Common myeloid progenitor, CD34-positive (primary cell): ENCODE results near the gene GPR171.

Source experiments
- CTCF ChIA-PET: fragments of 350-600 bp; sonication (Branson Sonifier 250); formaldehyde crosslinking; loops from one replicate; lab custom pipeline; 2021; ENCODE audit warnings: antibody characterized with exemption; lab: Charles Lee
- POLR2A ChIA-PET: fragments of 350-600 bp; sonication (Branson Sonifier 250); formaldehyde crosslinking; loops from one replicate; lab custom pipeline; 2021; ENCODE audit warnings: antibody characterized with exemption; lab: Charles Lee
- DNase-seq, 3 donors: peaks; one replicate each; pipeline versions ENCODE4 v3.0.0 to v3.0.0-alpha.2; 2013
- H3K27ac ChIP-seq, 2 experiments: 1 replicate in 1 of 2; 2 replicates in 1 of 2; pipeline ENCODE4 v1.7.0; 2013; ENCODE audit warnings: inconsistent platforms in 2 of 2, low read length in 2 of 2, mild to moderate bottlenecking in 2 of 2, low read depth in 1 of 2, moderate library complexity in 1 of 2; ENCODE audit not compliant: severe bottlenecking in 2 of 2, insufficient read depth in 1 of 2, poor library complexity in 1 of 2
- H3K27me3 ChIP-seq, 5 experiments: replicated peaks in 2 of 5; 1 replicate in 3 of 5; 2 replicates in 2 of 5; pipeline versions ENCODE4 v1.6.1 to v1.7.0; 2013; ENCODE audit warnings: low read length in 4 of 5, mild to moderate bottlenecking in 2 of 5, moderate library complexity in 2 of 5, inconsistent platforms in 1 of 5; ENCODE audit not compliant: insufficient read depth in 5 of 5, control insufficient read depth in 4 of 5
- H3K36me3 ChIP-seq, 4 experiments: 1 replicate in 2 of 4; 2 replicates in 2 of 4; pipeline versions ENCODE4 v1.6.1 to v1.7.0; 2013; ENCODE audit warnings: low read length in 3 of 4, control low read depth in 1 of 4, mild to moderate bottlenecking in 1 of 4; ENCODE audit not compliant: control insufficient read depth in 4 of 4, insufficient read depth in 4 of 4
- H3K4me1 ChIP-seq, 4 experiments: 1 replicate in 3 of 4; 2 replicates in 1 of 4; pipeline versions ENCODE4 v1.6.1 to v1.7.1; 2013; ENCODE audit warnings: low read length in 3 of 4, mild to moderate bottlenecking in 3 of 4, control low read depth in 1 of 4, inconsistent platforms in 1 of 4, moderate library complexity in 1 of 4; ENCODE audit not compliant: control insufficient read depth in 4 of 4, insufficient read depth in 4 of 4; ENCODE audit errors: control extremely low read depth in 1 of 4
- H3K4me3 ChIP-seq, 7 experiments: 1 replicate in 4 of 7; 2 replicates in 3 of 7; pipeline versions ENCODE4 v1.5.1 to v1.7.0; 2013; ENCODE audit warnings: mild to moderate bottlenecking in 7 of 7, low read length in 6 of 7, moderate library complexity in 6 of 7, inconsistent platforms in 2 of 7, low read depth in 2 of 7, control low read depth in 1 of 7; ENCODE audit not compliant: insufficient read depth in 4 of 7, control insufficient read depth in 1 of 7; ENCODE audit errors: extremely low read depth in 1 of 7
- H3K9me3 ChIP-seq, 5 experiments: 1 replicate in 4 of 5; 2 replicates in 1 of 5; pipeline versions ENCODE4 v1.6.1 to v1.7.1; 2013; ENCODE audit warnings: low read length in 4 of 5, mild to moderate bottlenecking in 2 of 5, inconsistent platforms in 1 of 5, low read depth in 1 of 5, moderate library complexity in 1 of 5; ENCODE audit not compliant: control insufficient read depth in 4 of 5, insufficient read depth in 2 of 5; ENCODE audit errors: control extremely low read depth in 1 of 5
- WGBS: methylation state at CpG from one replicate; pipeline ENCODE4 v1.1.5; 2013; ENCODE audit not compliant: insufficient coverage; 5-methylcytosine and 5-hydroxymethylcytosine counted together

Gene GPR171

GRCh38 chr3:151206201-151206600, 3.2 kb upstream of the GPR171 start:
- H3K36me3 ChIP-seq = peaks cover 0 to 5% (median 3%) of the 10 kb centered on the region in 4 experiments
- DNase-seq = no peak
- no peak overlapping the region for H3K4me3 ChIP-seq
- WGBS = no CpG with 5 or more reads among the region's 3 CpGs
- H3K27me3 ChIP-seq = no peaks in the 10 kb centered on the region
- peaks cover 5 to 34% (median 9%) of the 10 kb centered on the region in 4 experiments for H3K4me1 ChIP-seq
- ChIA-PET CTCF (interaction anchor here (1.8 kb wide), 1 partner anchor 50 kb away, joined by 4 read pairs; no protein-coding TSS in a partner anchor), POLR2A (no interaction called here)
- no peaks in the 10 kb centered on the region for H3K9me3 ChIP-seq
- no peak overlapping the region for H3K27ac ChIP-seq

- Histone ChIP-seq H3K27me3 (no peaks in the 10 kb centered on the region), H3K4me3 (no peak overlapping the region), H3K4me1 (peaks cover 0 to 29% (median 4%) of the 10 kb centered on the region in 4 experiments), H3K27ac (no peak overlapping the region), H3K9me3 (no peaks in the 10 kb centered on the region), H3K36me3 (peaks cover 0 to 5% (median 3%) of the 10 kb centered on the region in 4 experiments)
- DNase-seq = no peak
- 96% methylated on average over 6 of the region's 6 CpGs for WGBS
- POLR2A ChIA-PET = interaction anchor here (0.6 kb wide), 1 partner anchor 12 kb away, joined by 4 read pairs; no protein-coding TSS in a partner anchor
- CTCF ChIA-PET = interaction anchor here (0.9 to 1.3 kb wide), 2 partner anchors 9 to 75 kb away, joined by 3 to 5 read pairs; no protein-coding TSS in a partner anchor
Measured at GRCh38 chr3:151205482-151205881, 2.5 kb upstream of the GPR171 start.

GRCh38 chr3:151204530-151205402, 1.8 kb upstream of the GPR171 start:
- peaks cover 0 to 23% (median 3%) of the 10 kb centered on the region in 4 experiments for H3K4me1 ChIP-seq
- H3K4me3 ChIP-seq = no peak overlapping the region
- POLR2A ChIA-PET = interaction anchor here (0.6 kb wide), 1 partner anchor 13 kb away, joined by 4 read pairs; no protein-coding TSS in a partner anchor
- no peaks in the 10 kb centered on the region for H3K27me3 ChIP-seq
- H3K9me3 ChIP-seq = no peaks in the 10 kb centered on the region
- no peak overlapping the region for H3K27ac ChIP-seq
- no peak for DNase-seq
- H3K36me3 ChIP-seq = peaks cover 0 to 9% (median 3%) of the 10 kb centered on the region in 4 experiments
- CTCF ChIA-PET = interaction anchor here (0.9 to 1.3 kb wide), 2 partner anchors 10 to 75 kb away, joined by 3 to 5 read pairs; no protein-coding TSS in a partner anchor
- no CpG with 5 or more reads among the region's 3 CpGs for WGBS

- Histone ChIP-seq H3K4me1 (peaks cover 0 to 11% (median 5%) of the 10 kb centered on the region in 4 experiments), H3K27ac (no peak overlapping the region), H3K9me3 (no peaks in the 10 kb centered on the region), H3K27me3 (no peaks in the 10 kb centered on the region), H3K36me3 (peaks cover 0 to 18% (median 8%) of the 10 kb centered on the region in 4 experiments), H3K4me3 (no peak overlapping the region)
- ChIA-PET POLR2A (interaction anchor here (0.7 to 0.9 kb wide), 2 partner anchors 9 to 27 kb away, joined by 3 read pairs; no protein-coding TSS in a partner anchor), CTCF (interaction anchor here (1.3 to 2.1 kb wide), 6 partner anchors 10 to 79 kb away, joined by 3 to 8 read pairs (median 3); no protein-coding TSS in a partner anchor)
- DNase-seq = no peak
- whole genome bisulfite sequencing = 100% methylated on average over 3 of the region's 7 CpGs
Measured at GRCh38 chr3:151201051-151201730, 1.8 kb downstream of the GPR171 start.

GRCh38 chr3:151200586-151200985, 2.4 kb downstream of the GPR171 start:
- Histone ChIP-seq H3K27ac (no peak overlapping the region), H3K9me3 (no peaks in the 10 kb centered on the region), H3K36me3 (peaks cover 0 to 20% (median 8%) of the 10 kb centered on the region in 4 experiments), H3K27me3 (no peaks in the 10 kb centered on the region), H3K4me1 (peaks cover 0 to 11% (median 5%) of the 10 kb centered on the region in 4 experiments), H3K4me3 (no peak overlapping the region)
- WGBS = 100% methylated on average over 1 of the region's 2 CpGs
- POLR2A ChIA-PET = interaction anchor here (0.7 kb wide), 1 partner anchor 28 kb away, joined by 3 read pairs; no protein-coding TSS in a partner anchor
- no peak for DNase-seq
- CTCF ChIA-PET = interaction anchor here (0.6 to 2.1 kb wide), 7 partner anchors 10 to 1235 kb away, joined by 3 to 8 read pairs (median 3); no protein-coding TSS in a partner anchor

GRCh38 chr3:151199554-151200438, 3.2 kb downstream of the GPR171 start:
- Histone ChIP-seq H3K4me1 (peaks cover 0 to 11% (median 5%) of the 10 kb centered on the region in 4 experiments), H3K27me3 (no peaks in the 10 kb centered on the region), H3K27ac (no peak overlapping the region), H3K4me3 (no peak overlapping the region), H3K36me3 (peaks cover 0 to 23% (median 8%) of the 10 kb centered on the region in 4 experiments), H3K9me3 (no peaks in the 10 kb centered on the region)
- POLR2A ChIA-PET = no interaction called here
- DNase-seq = no peak
- CTCF ChIA-PET = interaction anchor here (0.6 to 1.6 kb wide), 6 partner anchors 21 to 1236 kb away, joined by 3 read pairs; no protein-coding TSS in a partner anchor
- WGBS = 49% methylated on average over 2 of the region's 4 CpGs
